ENCODE measurements around the gene AKR1B1. TPM values are rescaled to one million over a fixed set of nuclear protein-coding genes. Genes with fewer than 3 reads are reported as not detected.
A peak's percentile ranks its signal among the peaks of the same experiment; 100 is the strongest.

AKR1B1 gene
- total RNA-seq, 4 donors from 2014 or later: 87.3 to 119 (median 95.6) TPM

GRCh38 chr7:134480202-134480601, 21.3 kb upstream of the AKR1B1 start:
- in situ Hi-C loops (cut with MboI; ENCODE audit: low sequenced_read_pairs in 4 of 4) (no loop called here), intact Hi-C loops (cut with DNase I; ENCODE audit: low total_unique reads) (no loop called here)
- no peak overlapping the region for H3K27ac ChIP-seq
- ATAC-seq (no peak), DNase-seq (no peak)
- TF ChIP-seq POLR2A (IDR thresholded peaks at IDR 0.05) (no peak), CTCF (IDR thresholded peaks at IDR 0.05 in 4 of 5, conservative IDR thresholded peaks at IDR 0.05 in 1 of 5) (no peak)
- H3K9me3 ChIP-seq: no peaks in the 10 kb centered on the region
- no peak overlapping the region for H3K4me3 ChIP-seq
- no peaks in the 10 kb centered on the region for H3K36me3 ChIP-seq
- H3K27me3 ChIP-seq: no peaks in the 10 kb centered on the region
- peaks cover 0 to 14% of the 10 kb centered on the region in 2 donors for H3K4me1 ChIP-seq

GRCh38 chr7:134478707-134479106, 19.8 kb upstream of the AKR1B1 start:
- Histone ChIP-seq H3K36me3 (no peaks in the 10 kb centered on the region), H3K27me3 (no peaks in the 10 kb centered on the region), H3K9me3 (no peaks in the 10 kb centered on the region), H3K27ac (no peak overlapping the region), H3K4me3 (no peak overlapping the region), H3K4me1 (peaks cover 0 to 14% of the 10 kb centered on the region in 2 donors)
- DNase-seq (no peak), ATAC-seq (no peak)
- TF ChIP-seq POLR2A (IDR thresholded peaks at IDR 0.05): no peak
- TF ChIP-seq CTCF (IDR thresholded peaks at IDR 0.05 in 4 of 5, conservative IDR thresholded peaks at IDR 0.05 in 1 of 5): no peak
- intact Hi-C loops (cut with DNase I; ENCODE audit: low total_unique reads): no loop called here
- in situ Hi-C loops (cut with MboI; ENCODE audit: low sequenced_read_pairs in 4 of 4): no loop called here

- TF ChIP-seq POLR2A (IDR thresholded peaks at IDR 0.05) (no peak), CTCF (IDR thresholded peaks at IDR 0.05 in 4 of 5, conservative IDR thresholded peaks at IDR 0.05 in 1 of 5) (no peak)
- DNase-seq (no peak), ATAC-seq (no peak)
- no peaks in the 10 kb centered on the region for H3K9me3 ChIP-seq
- H3K27me3 ChIP-seq: no peaks in the 10 kb centered on the region
- H3K27ac ChIP-seq: no peak overlapping the region
- no peaks in the 10 kb centered on the region for H3K36me3 ChIP-seq
- intact Hi-C loops (cut with DNase I; ENCODE audit: low total_unique reads) (no loop called here), in situ Hi-C loops (cut with MboI; ENCODE audit: low sequenced_read_pairs in 4 of 4) (no loop called here)
- peaks cover 0 to 14% of the 10 kb centered on the region in 2 donors for H3K4me1 ChIP-seq
- H3K4me3 ChIP-seq: no peak overlapping the region
Observed at GRCh38 chr7:134477954-134478353, 19.1 kb upstream of the AKR1B1 start.

GRCh38 chr7:134476044-134476443, 17.1 kb upstream of the AKR1B1 start:
- ATAC-seq: no peak
- TF ChIP-seq CTCF (IDR thresholded peaks at IDR 0.05 in 4 of 5, conservative IDR thresholded peaks at IDR 0.05 in 1 of 5): no peak
- TF ChIP-seq POLR2A (IDR thresholded peaks at IDR 0.05): no peak
- no peak for DNase-seq
- peaks cover 0 to 15% of the 10 kb centered on the region in 2 donors for H3K4me1 ChIP-seq
- no peak overlapping the region for H3K27ac ChIP-seq
- in situ Hi-C loops (cut with MboI; ENCODE audit: low sequenced_read_pairs in 4 of 4): no loop called here
- no peaks in the 10 kb centered on the region for H3K9me3 ChIP-seq
- H3K4me3 ChIP-seq: no peak overlapping the region
- H3K27me3 ChIP-seq: no peaks in the 10 kb centered on the region
- H3K36me3 ChIP-seq: no peaks in the 10 kb centered on the region
- intact Hi-C loops (cut with DNase I; ENCODE audit: low total_unique reads): no loop called here

GRCh38 chr7:134474828-134475227, 15.9 kb upstream of the AKR1B1 start:
- TF ChIP-seq CTCF (IDR thresholded peaks at IDR 0.05 in 4 of 5, conservative IDR thresholded peaks at IDR 0.05 in 1 of 5): no peak
- TF ChIP-seq POLR2A (IDR thresholded peaks at IDR 0.05): no peak
- Histone ChIP-seq H3K36me3 (no peaks in the 10 kb centered on the region), H3K4me3 (no peak overlapping the region), H3K27ac (peak overlapping the region in 1 of 4 donors; percentile 9), H3K9me3 (no peaks in the 10 kb centered on the region), H3K27me3 (no peaks in the 10 kb centered on the region), H3K4me1 (peaks cover 0 to 4% of the 10 kb centered on the region in 2 donors)
- ATAC-seq (no peak), DNase-seq (no peak)
- intact Hi-C loops (cut with DNase I; ENCODE audit: low total_unique reads) (no loop called here), in situ Hi-C loops (cut with MboI; ENCODE audit: low sequenced_read_pairs in 4 of 4) (no loop called here)

All from gastrocnemius medialis (tissue), 4 donors.